SK-N-MC (cell line): ENCODE data around the gene GLCE.

Source experiments
- EZH2 ChIP-seq: fragments of 200-600 bp; sonication (generic); IDR thresholded peaks from one replicate; pipeline ENCODE4 v1.6.1; 2017; ENCODE audit warnings: antibody characterized with exemption
- POLR2AphosphoS5 ChIP-seq: IDR thresholded peaks from 2 replicates; pipeline ENCODE4 v1.6.1; 2012; ENCODE audit warnings: mild to moderate bottlenecking, low read depth, low read length, borderline replicate concordance

DNA sequence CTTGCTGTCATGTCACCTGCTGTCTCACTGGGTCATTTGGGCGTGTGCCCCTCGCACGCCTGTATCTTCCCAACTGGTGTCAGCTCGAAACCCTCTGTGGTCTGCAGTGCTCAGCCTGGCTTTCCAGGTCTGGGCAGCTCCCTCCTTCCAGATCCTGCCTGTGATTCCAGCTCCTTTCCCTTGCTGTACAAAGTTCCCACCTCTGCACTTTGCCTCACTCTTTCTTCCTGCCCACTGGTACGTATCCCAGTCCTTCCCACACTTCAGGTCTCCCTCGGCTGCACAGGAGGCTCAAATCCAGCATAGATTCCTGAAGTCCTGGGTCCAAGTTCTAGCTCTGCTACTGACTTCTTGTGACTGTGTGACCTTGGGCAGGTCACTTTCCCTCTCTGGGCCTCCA is 136.2 kb downstream of the GLCE start:
- TF ChIP-seq POLR2AphosphoS5 = no peak
- TF ChIP-seq EZH2 = no peak
